PC-3 (cell line): ENCODE data around the gene SLC1A5. TPM values are rescaled to one million over a fixed set of nuclear protein-coding genes. Genes with fewer than 3 reads are reported as not detected.

Experiments
- ATAC-seq: fragments of 200-7000 bp; cut with Tn5 transposase; 2 replicates; pipeline ENCODE4 v1.9.1; 2020; ENCODE audit warnings: mild to moderate bottlenecking, moderate library complexity
- BruUV-seq: library from RNA; stranded (reverse); fragments of 400-500 nt; replicated peaks from 2 replicates; lab custom pipeline; 2021; lab: Mats Ljungman, UMichigan
- CTCF ChIA-PET: fragments of 300-600 bp; sonication (Branson Sonifier 250); formaldehyde crosslinking; loops from one replicate; lab custom pipeline; 2022; ENCODE audit warnings: antibody characterized with exemption; lab: Charles Lee
- POLR2A ChIA-PET: fragments of 300-600 bp; sonication (Branson Sonifier 250); formaldehyde crosslinking; loops from one replicate; lab custom pipeline; 2022; ENCODE audit warnings: antibody characterized with exemption; ENCODE audit not compliant: unreplicated experiment; lab: Charles Lee
- DNase-seq: peaks from one replicate; pipeline ENCODE4 v3.0.0-alpha.2; 2015
- H2AFZ ChIP-seq: fragments of 300-600 bp; sonication (generic); 2 replicates; pipeline ENCODE4 v1.6.0; 2016; ENCODE audit warnings: antibody characterized with exemption, low read length
- H3F3A ChIP-seq: fragments of 300-600 bp; sonication (generic); one replicate; pipeline ENCODE4 v1.6.0; 2017; ENCODE audit warnings: antibody characterized with exemption, low read length, control low read depth, mild to moderate bottlenecking; ENCODE audit not compliant: unreplicated experiment
- H3K27ac ChIP-seq: fragments of 300-600 bp; sonication (generic); 2 replicates; pipeline ENCODE4 v1.5.1; 2016; ENCODE audit warnings: mild to moderate bottlenecking, low read length
- H3K27me3 ChIP-seq: fragments of 300-600 bp; sonication (generic); 2 replicates; pipeline ENCODE4 v1.6.1; 2016; ENCODE audit warnings: low read length, mixed read lengths
- H3K36me3 ChIP-seq: fragments of 300-600 bp; sonication (generic); 2 replicates; pipeline ENCODE4 v1.6.1; 2016; ENCODE audit warnings: low read depth, mixed run types, low read length, mixed read lengths
- H3K4me1 ChIP-seq: fragments of 300-600 bp; sonication (generic); 2 replicates; pipeline ENCODE4 v1.5.1; 2016; ENCODE audit warnings: low read length; ENCODE audit not compliant: insufficient read depth
- H3K4me2 ChIP-seq: fragments of 300-600 bp; sonication (generic); 2 replicates; pipeline ENCODE4 v1.6.0; 2016; ENCODE audit warnings: low read length
- H3K4me3 ChIP-seq: fragments of 300-600 bp; sonication (generic); 2 replicates; pipeline ENCODE4 v1.5.1; 2016; ENCODE audit warnings: mild to moderate bottlenecking, low read length, mixed read lengths
- H3K79me2 ChIP-seq: fragments of 300-600 bp; sonication (generic); 2 replicates; pipeline ENCODE4 v1.6.1; 2017; ENCODE audit warnings: low read length, mixed read lengths
- H3K9ac ChIP-seq: fragments of 300-600 bp; sonication (generic); 2 replicates; pipeline ENCODE4 v1.6.0; 2016; ENCODE audit warnings: mild to moderate bottlenecking, low read length
- H3K9me2 ChIP-seq: fragments of 300-600 bp; sonication (generic); replicated peaks from 2 replicates; pipeline ENCODE4 v1.6.1; 2016; ENCODE audit warnings: mixed run types, low read length, mixed read lengths
- H3K9me3 ChIP-seq: fragments of 300-600 bp; sonication (generic); 2 replicates; pipeline ENCODE4 v1.6.1; 2016; ENCODE audit warnings: low read length, mixed read lengths
- H4K20me1 ChIP-seq: fragments of 300-600 bp; sonication (generic); 2 replicates; pipeline ENCODE4 v1.6.1; 2016; ENCODE audit warnings: low read length, mixed read lengths
- EZH2 ChIP-seq: fragments of 300-600 bp; sonication (generic); IDR thresholded peaks from one replicate; pipeline ENCODE4 v1.6.1; 2017; ENCODE audit warnings: antibody characterized with exemption, mild to moderate bottlenecking, low read length; ENCODE audit not compliant: unreplicated experiment
- EZH2phosphoT487 ChIP-seq: fragments of 300-600 bp; sonication (generic); IDR thresholded peaks from 2 replicates; pipeline ENCODE4 v1.6.1; 2018; ENCODE audit warnings: mild to moderate bottlenecking, antibody characterized with exemption, low read length, borderline replicate concordance
- intact Hi-C: fragments of 100-400 bp; cut with micrococcal nuclease; formaldehyde crosslinking; loops from 2 replicates; pipeline ENCODE4 v1.9.0; 2023
- total RNA-seq: library from RNA; depleted of rRNA; stranded (reverse); fragments of >200 nt; gene quantifications from 2 replicates; pipeline ENCODE4 v1.2.3, GENCODE V29; 2014
- TF ChIP-seq, protein P1 (sequence below): fragments of 300-600 bp; sonication (generic); conservative IDR thresholded peaks from 2 replicates; pipeline ENCODE4 v1.5.1; 2017; ENCODE audit warnings: antibody characterized with exemption, low read depth, mild to moderate bottlenecking, low read length

Gene SLC1A5
- total RNA-seq, 1 experiment from 2014 or later = 97.4 TPM

DNA sequence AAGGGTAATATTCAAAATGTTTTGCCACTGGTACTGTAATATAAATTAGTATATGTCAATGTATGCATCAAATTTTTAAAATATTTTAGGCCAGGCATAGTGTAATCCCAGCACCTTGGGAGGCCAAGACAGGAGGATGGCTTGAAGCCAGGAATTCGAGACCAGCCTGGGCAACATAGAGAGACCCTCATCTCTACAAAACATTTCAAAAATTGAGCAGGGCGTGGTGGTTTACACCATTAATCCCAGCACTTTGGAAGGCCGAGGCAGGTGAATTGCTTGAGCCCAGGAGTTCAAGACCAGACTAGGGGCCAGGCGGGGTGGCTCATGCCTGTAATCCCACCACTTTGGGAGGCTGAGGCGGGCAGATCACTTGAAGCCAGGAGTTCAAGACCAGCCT lies 28.0 kb downstream of the SLC1A5 start:
- Histone ChIP-seq H3K79me2 (no peaks in the 10 kb centered on the region), H3K4me2 (no peak overlapping the region), H3F3A (no peaks in the 10 kb centered on the region), H3K9ac (no peak overlapping the region), H3K4me1 (no peaks in the 10 kb centered on the region), H3K9me2 (no peaks in the 10 kb centered on the region), H4K20me1 (no peaks in the 10 kb centered on the region), H3K9me3 (no peaks in the 10 kb centered on the region), H3K27me3 (no peaks in the 10 kb centered on the region), H3K27ac (no peak overlapping the region), H3K36me3 (no peaks in the 10 kb centered on the region), H2AFZ (no peak overlapping the region), H3K4me3 (no peak overlapping the region)
- intact Hi-C loops = no loop called here
- BruUV-seq = no TSS peak
- no peak for DNase-seq
- CTCF ChIA-PET = no interaction called here
- no peak for ATAC-seq
- POLR2A ChIA-PET = no interaction called here
- TF ChIP-seq EZH2phosphoT487 = no peak
- TF ChIP-seq, protein P1, sequence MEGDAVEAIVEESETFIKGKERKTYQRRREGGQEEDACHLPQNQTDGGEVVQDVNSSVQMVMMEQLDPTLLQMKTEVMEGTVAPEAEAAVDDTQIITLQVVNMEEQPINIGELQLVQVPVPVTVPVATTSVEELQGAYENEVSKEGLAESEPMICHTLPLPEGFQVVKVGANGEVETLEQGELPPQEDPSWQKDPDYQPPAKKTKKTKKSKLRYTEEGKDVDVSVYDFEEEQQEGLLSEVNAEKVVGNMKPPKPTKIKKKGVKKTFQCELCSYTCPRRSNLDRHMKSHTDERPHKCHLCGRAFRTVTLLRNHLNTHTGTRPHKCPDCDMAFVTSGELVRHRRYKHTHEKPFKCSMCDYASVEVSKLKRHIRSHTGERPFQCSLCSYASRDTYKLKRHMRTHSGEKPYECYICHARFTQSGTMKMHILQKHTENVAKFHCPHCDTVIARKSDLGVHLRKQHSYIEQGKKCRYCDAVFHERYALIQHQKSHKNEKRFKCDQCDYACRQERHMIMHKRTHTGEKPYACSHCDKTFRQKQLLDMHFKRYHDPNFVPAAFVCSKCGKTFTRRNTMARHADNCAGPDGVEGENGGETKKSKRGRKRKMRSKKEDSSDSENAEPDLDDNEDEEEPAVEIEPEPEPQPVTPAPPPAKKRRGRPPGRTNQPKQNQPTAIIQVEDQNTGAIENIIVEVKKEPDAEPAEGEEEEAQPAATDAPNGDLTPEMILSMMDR = no peak
- no peak for TF ChIP-seq EZH2

DNA sequence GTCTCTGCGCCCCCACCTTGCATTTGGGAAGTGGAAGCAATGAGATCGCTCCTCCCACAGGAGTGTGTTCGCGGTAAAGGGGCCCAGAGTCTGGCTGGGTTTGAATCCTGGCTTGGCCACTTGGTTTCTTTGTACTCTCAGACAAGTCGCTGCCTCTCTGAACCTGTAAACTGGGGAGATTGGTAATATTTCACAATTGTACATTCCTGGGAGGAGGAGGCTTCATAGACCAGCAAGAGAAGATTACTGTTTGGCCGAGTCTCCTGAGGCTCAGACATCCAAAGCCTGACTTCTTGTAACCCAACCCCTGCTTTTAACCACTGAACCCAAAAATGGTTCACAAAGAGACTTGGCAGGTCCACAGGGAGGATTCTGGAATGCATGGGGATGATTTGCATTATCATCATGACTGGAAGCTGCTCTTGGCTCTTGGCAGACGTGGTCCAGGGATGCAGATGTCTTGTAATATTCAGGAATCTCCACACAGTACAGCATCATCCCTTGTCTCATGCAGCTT lies 28.5 kb downstream of the SLC1A5 start:
- BruUV-seq = no TSS peak
- no peak for ATAC-seq

DNA sequence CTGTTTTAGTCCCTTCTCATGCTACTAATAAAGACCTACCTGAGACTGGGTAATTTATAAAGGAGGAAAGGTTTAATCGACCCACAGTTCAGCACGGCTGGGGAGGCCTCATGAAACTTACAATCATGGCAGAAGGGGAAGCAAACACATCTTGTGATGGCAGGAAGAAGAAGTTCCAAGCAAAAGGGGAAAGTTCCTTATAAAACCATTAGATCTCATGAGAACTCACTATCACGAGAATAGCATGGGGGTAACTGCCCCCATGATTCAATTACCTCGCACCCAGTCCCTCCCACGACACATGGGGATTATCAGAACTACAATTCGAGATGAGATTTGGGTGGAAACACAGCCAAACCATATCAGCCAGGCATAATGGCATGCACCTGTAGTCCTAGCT lies 29.2 kb downstream of the SLC1A5 start:
- H3K36me3 ChIP-seq = no peaks in the 10 kb centered on the region
- DNase-seq (no peak), ATAC-seq (no peak)
- no peaks in the 10 kb centered on the region for H3K9me3 ChIP-seq
- CTCF ChIA-PET = no interaction called here
- no peaks in the 10 kb centered on the region for H3K27me3 ChIP-seq
- no peak overlapping the region for H3K4me2 ChIP-seq
- H3K4me1 ChIP-seq = no peaks in the 10 kb centered on the region
- H3K9ac ChIP-seq = no peak overlapping the region
- H3F3A ChIP-seq = no peaks in the 10 kb centered on the region
- TF ChIP-seq EZH2phosphoT487 (no peak), EZH2 (no peak)
- TF ChIP-seq, protein P1 = no peak
- H2AFZ ChIP-seq = no peak overlapping the region
- H3K27ac ChIP-seq = no peak overlapping the region
- H4K20me1 ChIP-seq = no peaks in the 10 kb centered on the region
- no TSS peak for BruUV-seq
- H3K79me2 ChIP-seq = no peaks in the 10 kb centered on the region
- intact Hi-C loops = no loop called here
- POLR2A ChIA-PET = no interaction called here
- H3K9me2 ChIP-seq = no peaks in the 10 kb centered on the region
- H3K4me3 ChIP-seq = no peak overlapping the region

More for the DNA sequence above, 28.5 kb downstream of the SLC1A5 start:
- no peak overlapping the region for H3K27ac ChIP-seq
- no peaks in the 10 kb centered on the region for H3K27me3 ChIP-seq
- DNase-seq = no peak
- H2AFZ ChIP-seq = no peak overlapping the region
- intact Hi-C loops = no loop called here
- TF ChIP-seq EZH2 (no peak), EZH2phosphoT487 (no peak)
- TF ChIP-seq, protein P1 = no peak
- no peak overlapping the region for H3K4me3 ChIP-seq
- no peak overlapping the region for H3K4me2 ChIP-seq
- no peaks in the 10 kb centered on the region for H3K4me1 ChIP-seq
- POLR2A ChIA-PET = no interaction called here
- H3K79me2 ChIP-seq = no peaks in the 10 kb centered on the region
- no peaks in the 10 kb centered on the region for H3K9me2 ChIP-seq
- H4K20me1 ChIP-seq = no peaks in the 10 kb centered on the region
- H3K9ac ChIP-seq = no peak overlapping the region
- no peaks in the 10 kb centered on the region for H3K9me3 ChIP-seq
- CTCF ChIA-PET = no interaction called here
- no peaks in the 10 kb centered on the region for H3F3A ChIP-seq
- H3K36me3 ChIP-seq = no peaks in the 10 kb centered on the region
